Right lobe of liver (tissue), 4 donors: ENCODE data around the gene FAIM2.
"Not testable (repeated sequence)": the region's sequence is repeated elsewhere in the genome, so short reads cannot be mapped to it uniquely, and the experiment has no call there.

Source experiments
- POLR2A ChIP-seq: fragments of 450-650 bp; IDR thresholded peaks from one replicate; pipeline ENCODE4 v1.6.1; 2017; ENCODE audit warnings: antibody characterized with exemption, mild to moderate bottlenecking
- TF ChIP-seq, protein P1 (sequence below), 4 donors: fragments of 200-600 bp in 3 of 4; fragments of 450-650 bp in 1 of 4; IDR thresholded peaks; one replicate each; pipeline versions ENCODE4 v1.5.1 to v1.8.0; 2016 to 2022; ENCODE audit warnings: antibody characterized with exemption in 4 of 4, mild to moderate bottlenecking in 2 of 4
- donor health status: DM: no; HTN: no; CAD: no.
- donor health status: DM: no; HTN: no; CAD: no.
- donor health status: DM: no; HTN: yes; CAD: no.

DNA sequence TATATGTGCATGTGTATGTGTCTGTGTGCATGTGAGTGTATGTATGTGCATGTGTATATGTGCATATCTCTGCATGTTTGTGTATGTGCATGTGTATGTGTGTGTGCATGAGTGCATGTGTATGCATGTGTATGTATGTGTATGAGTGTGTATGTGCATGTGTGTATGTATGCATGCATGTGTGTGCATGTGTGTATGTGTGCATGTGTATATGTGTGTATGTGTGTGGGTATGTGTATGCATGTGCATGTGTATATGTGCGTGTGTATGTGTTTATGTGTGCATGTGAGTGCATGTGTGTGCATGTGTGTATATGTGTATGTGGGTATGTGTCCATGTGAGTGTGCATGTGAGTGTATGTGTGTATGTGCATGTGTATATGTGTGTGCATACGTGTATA, 24.6 kb downstream of the FAIM2 start:
- TF ChIP-seq, protein P1, sequence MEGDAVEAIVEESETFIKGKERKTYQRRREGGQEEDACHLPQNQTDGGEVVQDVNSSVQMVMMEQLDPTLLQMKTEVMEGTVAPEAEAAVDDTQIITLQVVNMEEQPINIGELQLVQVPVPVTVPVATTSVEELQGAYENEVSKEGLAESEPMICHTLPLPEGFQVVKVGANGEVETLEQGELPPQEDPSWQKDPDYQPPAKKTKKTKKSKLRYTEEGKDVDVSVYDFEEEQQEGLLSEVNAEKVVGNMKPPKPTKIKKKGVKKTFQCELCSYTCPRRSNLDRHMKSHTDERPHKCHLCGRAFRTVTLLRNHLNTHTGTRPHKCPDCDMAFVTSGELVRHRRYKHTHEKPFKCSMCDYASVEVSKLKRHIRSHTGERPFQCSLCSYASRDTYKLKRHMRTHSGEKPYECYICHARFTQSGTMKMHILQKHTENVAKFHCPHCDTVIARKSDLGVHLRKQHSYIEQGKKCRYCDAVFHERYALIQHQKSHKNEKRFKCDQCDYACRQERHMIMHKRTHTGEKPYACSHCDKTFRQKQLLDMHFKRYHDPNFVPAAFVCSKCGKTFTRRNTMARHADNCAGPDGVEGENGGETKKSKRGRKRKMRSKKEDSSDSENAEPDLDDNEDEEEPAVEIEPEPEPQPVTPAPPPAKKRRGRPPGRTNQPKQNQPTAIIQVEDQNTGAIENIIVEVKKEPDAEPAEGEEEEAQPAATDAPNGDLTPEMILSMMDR (IDR thresholded peaks at IDR 0.05), result not testable (repeated sequence)
- not testable (repeated sequence) for TF ChIP-seq POLR2A
